NB4 (cell line): ENCODE data around the gene NYNRIN.

Experiments used
- CTCF ChIP-seq: IDR thresholded peaks from one replicate; pipeline ENCODE4 v1.5.1; 2012; ENCODE audit warnings: low read depth, low read length
- MYC ChIP-seq: IDR thresholded peaks from 2 replicates; pipeline ENCODE4 v1.6.1; 2011; ENCODE audit warnings: low read depth, low read length

- no peak for TF ChIP-seq CTCF
- no peak for TF ChIP-seq MYC
Measured at GRCh38 chr14:24438223-24439097, 39.7 kb downstream of the NYNRIN start.
